Endodermal cell (in vitro differentiated cells): Measurements from ENCODE around the gene FRYL. TPM values are rescaled to one million over a fixed set of nuclear protein-coding genes. Genes with fewer than 3 reads are reported as not detected.

ENCODE experiments used
- DNase-seq: peaks from one replicate; pipeline ENCODE4 v3.0.0-alpha.2; 2017
- H3K27ac ChIP-seq: 2 replicates; pipeline ENCODE4 v1.5.1; 2013; ENCODE audit warnings: mild to moderate bottlenecking, low read depth, low read length, moderate library complexity
- H3K27me3 ChIP-seq: 2 replicates; pipeline ENCODE4 v1.6.1; 2013; ENCODE audit warnings: mild to moderate bottlenecking, low read length, moderate library complexity; ENCODE audit not compliant: insufficient read depth, control insufficient read depth, poor library complexity, severe bottlenecking
- H3K36me3 ChIP-seq: 2 replicates; pipeline ENCODE4 v1.7.0; 2013; ENCODE audit warnings: mild to moderate bottlenecking, low read length, moderate library complexity; ENCODE audit not compliant: control insufficient read depth, insufficient read depth
- H3K4me1 ChIP-seq: one replicate; pipeline ENCODE4 v1.7.0; 2013; ENCODE audit warnings: low read length; ENCODE audit not compliant: control insufficient read depth, insufficient read depth
- H3K4me3 ChIP-seq: 2 replicates; pipeline ENCODE4 v1.5.1; 2013; ENCODE audit warnings: mild to moderate bottlenecking, low read length, moderate library complexity
- H3K9ac ChIP-seq: 2 replicates; pipeline ENCODE4 v1.6.1; 2013; ENCODE audit warnings: mild to moderate bottlenecking, low read length, moderate library complexity; ENCODE audit not compliant: poor library complexity, severe bottlenecking; ENCODE audit errors: extremely low read depth
- H3K9me3 ChIP-seq: 2 replicates; pipeline ENCODE4 v1.6.1; 2013; ENCODE audit warnings: mild to moderate bottlenecking, low read length, moderate library complexity; ENCODE audit not compliant: control insufficient read depth
- H3K27ac Mint-ChIP-seq: 2 replicates; pipeline ENCODE4 v1.8.0; 2020; ENCODE audit warnings: mixed read lengths
- H3K27me3 Mint-ChIP-seq: 2 replicates; pipeline ENCODE4 v1.8.0; 2021; ENCODE audit warnings: mild to moderate bottlenecking, mixed read lengths; ENCODE audit not compliant: insufficient read depth
- H3K36me3 Mint-ChIP-seq: 2 replicates; pipeline ENCODE4 v1.8.0; 2020; ENCODE audit warnings: low read depth, mixed read lengths
- H3K4me1 Mint-ChIP-seq: 2 replicates; pipeline ENCODE4 v1.8.0; 2020; ENCODE audit warnings: mixed read lengths
- H3K4me3 Mint-ChIP-seq: 2 replicates; pipeline ENCODE4 v1.8.0; 2020; ENCODE audit warnings: mild to moderate bottlenecking, moderate library complexity, mixed read lengths
- H3K9me3 Mint-ChIP-seq: 2 replicates; pipeline ENCODE4 v1.8.0; 2020; ENCODE audit warnings: mild to moderate bottlenecking, mixed read lengths
- CTCF ChIP-seq: fragments of 200-600 bp; sonication (generic); conservative IDR thresholded peaks from 2 replicates; pipeline ENCODE4 v1.5.0; 2021; ENCODE audit warnings: antibody characterized with exemption, mild to moderate bottlenecking
- WGBS, 2 experiments: methylation state at CpG; one replicate each; pipeline versions ENCODE4 v1.1.5 to v1.1.7; 2013; ENCODE audit warnings: missing lambda C conversion rate in 2 of 2, mixed read lengths in 1 of 2; ENCODE audit not compliant: insufficient coverage in 1 of 2, insufficient read length in 1 of 2; 5-methylcytosine and 5-hydroxymethylcytosine counted together
- total RNA-seq, 2 donors: library from RNA; stranded (reverse); fragmentation: NEBNext Ultra II Directional in 1 of 2; extraction: Animal tissue kit (Norgen Biotek cat#: 25700) in 1 of 2; gene quantifications; 2 replicates in 1 of 2; 3 replicates in 1 of 2; pipeline ENCODE4 v1.2.1, GENCODE V29; 2021

The FRYL gene
- total RNA-seq, 2 donors from 2014 or later = 56.5 to 62.6 TPM

GRCh38 chr4:48506716-48507115, 273.4 kb downstream of the FRYL start:
- no peak overlapping the region for H3K9ac ChIP-seq
- H3K9me3 ChIP-seq = no peaks in the 10 kb centered on the region
- H3K36me3 ChIP-seq = peaks cover 79% of the 10 kb centered on the region
- no peak overlapping the region for H3K27ac ChIP-seq
- Mint-ChIP-seq H3K4me3 (no peak overlapping the region), H3K4me1 (peaks cover 4% of the 10 kb centered on the region), H3K27ac (no peak overlapping the region), H3K9me3 (no peaks in the 10 kb centered on the region), H3K36me3 (peaks cover 40% of the 10 kb centered on the region), H3K27me3 (no peaks in the 10 kb centered on the region)
- no peak for TF ChIP-seq CTCF
- H3K4me1 ChIP-seq = no peaks in the 10 kb centered on the region
- H3K4me3 ChIP-seq = no peak overlapping the region
- 86 to 88% methylated on average over 2 of the region's 2 CpGs for WGBS, 2 experiments
- H3K27me3 ChIP-seq = no peaks in the 10 kb centered on the region
- no peak for DNase-seq

DNA sequence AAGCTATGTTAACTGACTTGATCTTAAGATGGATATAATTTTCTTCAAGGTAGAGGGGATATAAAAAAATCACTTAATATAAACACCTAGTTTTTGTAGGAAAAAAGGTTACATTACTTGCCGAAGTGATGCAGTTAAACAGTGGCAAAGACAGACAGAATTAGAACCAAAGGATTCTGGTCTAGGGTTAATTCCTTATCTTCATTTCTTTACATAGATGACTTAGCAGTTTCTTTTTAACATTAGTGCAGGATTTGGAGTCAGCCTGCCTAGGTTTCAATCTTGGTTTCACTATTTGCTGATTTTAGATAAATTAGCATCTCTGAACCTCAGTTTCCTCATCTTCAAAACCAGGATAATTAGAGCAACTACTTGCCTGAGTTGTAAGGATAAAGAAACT, 275.7 kb downstream of the FRYL start:
- Histone ChIP-seq H3K36me3 (peaks cover 78% of the 10 kb centered on the region), H3K9ac (no peak overlapping the region), H3K4me1 (no peaks in the 10 kb centered on the region), H3K9me3 (no peaks in the 10 kb centered on the region), H3K4me3 (no peak overlapping the region), H3K27me3 (no peaks in the 10 kb centered on the region), H3K27ac (no peak overlapping the region)
- 88 to 93% methylated on average over 1 of the region's 1 CpG for WGBS, 2 experiments
- no peak for DNase-seq
- TF ChIP-seq CTCF = no peak
- no peak overlapping the region for H3K4me3 Mint-ChIP-seq
- H3K9me3 Mint-ChIP-seq = no peaks in the 10 kb centered on the region
- peaks cover 36% of the 10 kb centered on the region for H3K36me3 Mint-ChIP-seq
- peak overlapping the region; percentile 18 for H3K27ac Mint-ChIP-seq
- H3K4me1 Mint-ChIP-seq = peaks cover 4% of the 10 kb centered on the region
- H3K27me3 Mint-ChIP-seq = no peaks in the 10 kb centered on the region

GRCh38 chr4:48504026-48504330, 276.1 kb downstream of the FRYL start:
- WGBS, 2 experiments = 100% methylated on average over 2 of the region's 2 CpGs; no CpG with 5 or more reads in 1 of the 2 experiments
- no peak for TF ChIP-seq CTCF
- Mint-ChIP-seq H3K4me1 (peaks cover 4% of the 10 kb centered on the region), H3K27ac (peak overlapping the region; percentile 18), H3K4me3 (no peak overlapping the region), H3K27me3 (no peaks in the 10 kb centered on the region), H3K36me3 (peaks cover 36% of the 10 kb centered on the region), H3K9me3 (no peaks in the 10 kb centered on the region)
- no peak for DNase-seq
- no peak overlapping the region for H3K27ac ChIP-seq
- H3K9me3 ChIP-seq = no peaks in the 10 kb centered on the region
- no peaks in the 10 kb centered on the region for H3K4me1 ChIP-seq
- H3K9ac ChIP-seq = no peak overlapping the region
- no peak overlapping the region for H3K4me3 ChIP-seq
- peaks cover 78% of the 10 kb centered on the region for H3K36me3 ChIP-seq
- no peaks in the 10 kb centered on the region for H3K27me3 ChIP-seq
